A204.1 (cell line): ENCODE results near the gene CUBN.

Source experiments
- FAIRE-seq: peaks from 2 replicates; lab custom pipeline; 2012; peaks lifted over from hg19 to GRCh38; lab: Jason Lieb, UNC

The CUBN gene

DNA sequence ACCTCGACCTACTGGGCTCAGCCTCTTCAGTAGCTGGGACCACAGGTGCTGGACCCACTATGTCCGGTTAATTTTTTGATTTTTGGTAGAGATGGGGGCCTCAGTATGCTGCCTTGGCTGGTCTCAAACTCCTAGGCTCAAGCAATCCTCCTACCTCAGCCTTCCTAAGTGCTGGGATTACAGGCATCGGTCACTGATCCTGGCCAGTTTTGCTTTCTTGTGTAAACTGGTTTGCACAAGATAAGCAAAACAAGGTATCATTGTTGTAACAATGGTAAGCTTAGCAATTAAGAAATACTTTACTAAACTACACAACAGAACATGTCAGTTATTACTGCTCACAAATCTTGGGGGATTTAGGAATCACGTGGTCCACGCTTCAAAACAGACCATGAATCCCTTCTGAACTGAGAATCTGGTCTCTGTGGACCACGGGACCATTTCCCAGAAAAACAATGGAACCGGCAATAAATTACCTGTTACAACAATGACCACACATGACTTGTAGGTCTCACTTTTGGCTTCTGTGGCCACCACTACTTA, 349.2 kb downstream of the CUBN start:
- no peak for FAIRE-seq

DNA sequence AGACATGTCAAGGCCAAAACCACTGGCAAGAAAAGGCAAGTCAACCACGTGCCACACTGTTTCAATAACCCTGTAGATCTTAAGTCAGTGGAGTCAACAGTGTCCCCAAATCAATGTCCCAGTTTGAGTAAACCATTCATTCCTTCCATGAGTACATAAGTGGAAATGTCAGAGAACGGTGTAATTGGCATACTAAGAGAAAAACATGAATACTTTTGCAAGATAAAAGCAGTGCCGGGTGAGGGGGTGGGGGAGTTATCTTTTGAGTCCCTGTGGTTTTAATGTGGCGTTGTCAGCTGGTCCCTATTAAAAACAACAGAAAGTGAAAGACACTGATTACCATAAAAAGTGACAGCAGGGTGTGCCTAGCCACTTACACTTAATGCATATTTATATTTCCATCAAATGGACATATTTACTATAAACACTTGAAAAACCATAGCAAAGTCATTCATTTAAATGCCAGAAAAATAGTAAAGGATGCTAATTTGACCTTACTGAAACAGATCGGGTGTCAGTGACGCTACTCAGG, 350.2 kb downstream of the CUBN start:
- FAIRE-seq: no peak

DNA sequence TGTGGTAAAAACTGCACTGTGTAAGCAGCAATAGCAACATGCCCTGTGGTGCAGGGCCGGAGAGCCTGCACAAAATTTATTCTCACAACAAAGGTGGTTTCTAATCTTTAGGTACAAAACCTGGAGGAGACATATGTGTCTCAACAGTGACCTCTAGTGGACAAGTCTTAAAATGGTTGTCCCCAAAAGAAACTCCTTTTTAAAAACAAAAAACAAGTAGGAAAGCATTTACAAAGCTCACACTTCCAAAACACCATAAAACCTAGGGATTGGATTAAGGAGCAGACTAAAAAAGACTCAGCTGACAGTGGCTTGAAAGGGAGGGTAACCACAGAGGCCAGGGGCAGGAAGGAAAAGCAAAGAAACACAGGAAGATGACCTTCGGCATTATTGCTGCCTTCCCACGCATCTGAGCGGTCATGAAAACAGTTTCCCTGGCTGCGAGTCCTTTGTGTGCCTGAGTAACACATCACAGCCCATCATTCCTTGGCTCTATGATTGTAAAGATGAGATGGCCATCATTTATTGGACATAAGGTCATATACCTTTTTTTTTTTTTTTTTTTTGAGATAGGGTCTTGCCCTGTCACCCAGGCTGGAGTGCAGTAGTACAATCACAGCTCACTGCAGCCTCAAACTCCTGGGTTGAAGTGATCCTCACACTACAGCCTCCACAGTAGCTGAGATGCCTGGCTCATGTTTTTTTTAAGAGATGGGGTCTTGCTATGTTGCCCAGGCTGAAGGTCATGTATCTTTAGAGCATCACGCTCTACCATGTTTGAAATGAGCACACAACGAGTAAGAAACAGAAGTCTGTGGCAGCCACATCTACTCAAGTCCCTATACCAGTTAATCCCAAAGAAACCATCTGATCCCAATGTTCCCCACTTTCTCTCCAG, 351.9 kb downstream of the CUBN start:
- no peak for FAIRE-seq

DNA sequence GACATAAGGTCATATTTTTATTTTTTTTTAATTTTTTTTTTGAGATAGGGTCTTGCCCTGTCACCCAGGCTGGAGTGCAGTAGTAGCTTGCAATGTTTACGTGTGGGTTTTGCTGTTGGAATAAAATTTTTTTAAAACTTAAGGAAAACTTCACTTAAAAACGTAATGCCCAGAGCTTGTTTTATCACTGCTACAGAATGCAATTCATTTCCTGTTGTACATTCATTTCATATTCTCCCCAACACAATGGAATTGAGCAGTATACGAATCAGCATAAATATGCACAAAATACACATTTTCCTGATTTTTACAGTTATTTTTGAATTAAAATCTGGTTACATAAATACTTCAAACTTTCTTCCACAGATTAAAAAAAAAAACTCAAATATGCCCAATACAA, 352.7 kb downstream of the CUBN start:
- no peak for FAIRE-seq
